IPS-18a (cell line): Measurements from ENCODE around the gene SNX7.

Experiments
- H3K27ac ChIP-seq: one replicate; pipeline ENCODE4 v1.5.1; 2013; ENCODE audit warnings: low read length
- H3K27me3 ChIP-seq: one replicate; pipeline ENCODE4 v1.6.1; 2013; ENCODE audit warnings: mild to moderate bottlenecking, low read length; ENCODE audit not compliant: control insufficient read depth, insufficient read depth
- H3K36me3 ChIP-seq: one replicate; pipeline ENCODE4 v1.6.1; 2013; ENCODE audit warnings: low read depth, low read length; ENCODE audit not compliant: control insufficient read depth
- H3K4me1 ChIP-seq: one replicate; pipeline ENCODE4 v1.6.1; 2013; ENCODE audit warnings: low read depth, low read length; ENCODE audit not compliant: control insufficient read depth
- H3K4me3 ChIP-seq: one replicate; pipeline ENCODE4 v1.5.1; 2013; ENCODE audit warnings: low read length
- H3K9ac ChIP-seq: one replicate; pipeline ENCODE4 v1.6.1; 2013; ENCODE audit warnings: mild to moderate bottlenecking, low read length, moderate library complexity
- H3K9me3 ChIP-seq: one replicate; pipeline ENCODE4 v1.6.1; 2013; ENCODE audit warnings: low read depth, low read length; ENCODE audit not compliant: control insufficient read depth

The SNX7 gene

GRCh38 chr1:98733782-98734112, 72.2 kb downstream of the SNX7 start:
- no peak overlapping the region for H3K9ac ChIP-seq
- no peak overlapping the region for H3K27ac ChIP-seq
- no peaks in the 10 kb centered on the region for H3K27me3 ChIP-seq
- peaks cover 4% of the 10 kb centered on the region for H3K4me1 ChIP-seq
- H3K36me3 ChIP-seq = no peaks in the 10 kb centered on the region
- H3K9me3 ChIP-seq = no peaks in the 10 kb centered on the region
- no peak overlapping the region for H3K4me3 ChIP-seq

- Histone ChIP-seq H3K4me3 (no peak overlapping the region), H3K27me3 (no peaks in the 10 kb centered on the region), H3K27ac (no peak overlapping the region), H3K36me3 (no peaks in the 10 kb centered on the region), H3K4me1 (peaks cover 4% of the 10 kb centered on the region), H3K9ac (no peak overlapping the region), H3K9me3 (no peaks in the 10 kb centered on the region)
These were observed 74.2 kb downstream of the SNX7 start for GRCh38 chr1:98735756-98736155.

GRCh38 chr1:98737835-98738234, 76.3 kb downstream of the SNX7 start:
- H3K9ac ChIP-seq = no peak overlapping the region
- H3K27ac ChIP-seq = no peak overlapping the region
- no peaks in the 10 kb centered on the region for H3K27me3 ChIP-seq
- H3K36me3 ChIP-seq = no peaks in the 10 kb centered on the region
- H3K4me3 ChIP-seq = no peak overlapping the region
- no peaks in the 10 kb centered on the region for H3K9me3 ChIP-seq
- H3K4me1 ChIP-seq = no peaks in the 10 kb centered on the region

GRCh38 chr1:98739762-98740161, 78.2 kb downstream of the SNX7 start:
- Histone ChIP-seq H3K27me3 (no peaks in the 10 kb centered on the region), H3K9ac (no peak overlapping the region), H3K4me3 (no peak overlapping the region), H3K4me1 (no peaks in the 10 kb centered on the region), H3K36me3 (no peaks in the 10 kb centered on the region), H3K9me3 (no peaks in the 10 kb centered on the region), H3K27ac (no peak overlapping the region)

GRCh38 chr1:98741164-98741563, 79.6 kb downstream of the SNX7 start:
- Histone ChIP-seq H3K27me3 (no peaks in the 10 kb centered on the region), H3K4me3 (no peak overlapping the region), H3K4me1 (no peaks in the 10 kb centered on the region), H3K27ac (no peak overlapping the region), H3K9ac (no peak overlapping the region), H3K9me3 (no peaks in the 10 kb centered on the region), H3K36me3 (no peaks in the 10 kb centered on the region)

- H3K36me3 ChIP-seq = no peaks in the 10 kb centered on the region
- H3K4me1 ChIP-seq = no peaks in the 10 kb centered on the region
- H3K27me3 ChIP-seq = no peaks in the 10 kb centered on the region
- no peak overlapping the region for H3K27ac ChIP-seq
- H3K9me3 ChIP-seq = no peaks in the 10 kb centered on the region
- H3K9ac ChIP-seq = no peak overlapping the region
- H3K4me3 ChIP-seq = no peak overlapping the region
These were observed 87.7 kb downstream of the SNX7 start for GRCh38 chr1:98749152-98749756.

- H3K4me1 ChIP-seq = no peaks in the 10 kb centered on the region
- no peaks in the 10 kb centered on the region for H3K27me3 ChIP-seq
- no peaks in the 10 kb centered on the region for H3K9me3 ChIP-seq
- H3K4me3 ChIP-seq = no peak overlapping the region
- no peak overlapping the region for H3K27ac ChIP-seq
- no peak overlapping the region for H3K9ac ChIP-seq
- H3K36me3 ChIP-seq = no peaks in the 10 kb centered on the region
These were observed 92.7 kb downstream of the SNX7 start for GRCh38 chr1:98754176-98754575.

- Histone ChIP-seq H3K27me3 (no peaks in the 10 kb centered on the region), H3K9ac (no peak overlapping the region), H3K4me1 (no peaks in the 10 kb centered on the region), H3K27ac (no peak overlapping the region), H3K36me3 (no peaks in the 10 kb centered on the region), H3K4me3 (no peak overlapping the region), H3K9me3 (no peaks in the 10 kb centered on the region)
These were observed 99.8 kb downstream of the SNX7 start for GRCh38 chr1:98761219-98761865.

- Histone ChIP-seq H3K9ac (no peak overlapping the region), H3K4me3 (no peak overlapping the region), H3K27ac (no peak overlapping the region), H3K27me3 (no peaks in the 10 kb centered on the region), H3K4me1 (no peaks in the 10 kb centered on the region), H3K9me3 (no peaks in the 10 kb centered on the region), H3K36me3 (no peaks in the 10 kb centered on the region)
These were observed 102.1 kb downstream of the SNX7 start for GRCh38 chr1:98763488-98764150.

GRCh38 chr1:98764485-98764884, 103.0 kb downstream of the SNX7 start:
- Histone ChIP-seq H3K27ac (no peak overlapping the region), H3K36me3 (no peaks in the 10 kb centered on the region), H3K4me3 (no peak overlapping the region), H3K9ac (no peak overlapping the region), H3K4me1 (no peaks in the 10 kb centered on the region), H3K27me3 (no peaks in the 10 kb centered on the region), H3K9me3 (no peaks in the 10 kb centered on the region)

- Histone ChIP-seq H3K9me3 (no peaks in the 10 kb centered on the region), H3K27me3 (no peaks in the 10 kb centered on the region), H3K36me3 (no peaks in the 10 kb centered on the region), H3K9ac (no peak overlapping the region), H3K4me3 (no peak overlapping the region), H3K4me1 (no peaks in the 10 kb centered on the region), H3K27ac (no peak overlapping the region)
These were observed 104.7 kb downstream of the SNX7 start for GRCh38 chr1:98766255-98766654.

GRCh38 chr1:98769162-98769561, 107.6 kb downstream of the SNX7 start:
- Histone ChIP-seq H3K9me3 (no peaks in the 10 kb centered on the region), H3K27ac (no peak overlapping the region), H3K27me3 (no peaks in the 10 kb centered on the region), H3K4me1 (no peaks in the 10 kb centered on the region), H3K4me3 (no peak overlapping the region), H3K9ac (no peak overlapping the region), H3K36me3 (no peaks in the 10 kb centered on the region)
